ENCODE results near the gene SH2D4B. TPM values are rescaled to one million over a fixed set of nuclear protein-coding genes. Genes with fewer than 3 reads are reported as not detected.

The SH2D4B gene
- total and polyA plus RNA-seq, 2 donors (not counting 3 experiments of a cell fraction or from before 2014, with no cell fraction given): not detected

DNA sequence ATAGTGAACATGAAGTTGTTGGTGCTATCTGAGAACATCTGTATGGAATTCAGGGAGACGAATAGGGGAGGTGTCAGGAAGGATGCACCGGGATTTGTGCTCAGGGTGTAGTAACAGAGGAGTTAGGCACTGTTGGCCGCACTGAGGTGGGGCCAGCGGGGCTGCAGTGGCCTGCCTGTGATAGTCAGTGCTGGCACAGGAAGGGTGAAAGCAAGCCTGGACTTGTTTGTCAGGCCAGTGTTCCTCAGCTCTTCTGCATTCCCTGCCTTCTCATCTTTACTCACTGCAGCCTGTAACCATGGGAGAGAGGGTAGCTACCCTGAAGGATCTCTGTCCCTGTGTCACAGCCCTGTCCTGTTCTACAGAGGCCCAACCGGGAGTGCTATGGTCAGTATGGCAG, 81.3 kb downstream of the SH2D4B start:
- no TSS peak for BruUV-seq (replicated peaks)
- H3K9ac ChIP-seq (replicated peaks; ENCODE audit: extremely low read depth, insufficient read depth, low read length): no peak overlapping the region
- no peaks in the 10 kb centered on the region for H3K9me3 ChIP-seq (replicated peaks; ENCODE audit: control insufficient read depth, insufficient read depth, low read length)
- H3K4me1 ChIP-seq (ENCODE audit: control insufficient read depth, extremely low read depth, insufficient read depth, low read length): no peaks in the 10 kb centered on the region
- no peak overlapping the region for H2AFZ ChIP-seq (ENCODE audit: low read depth, low read length)
- no peaks in the 10 kb centered on the region for H3K9me1 ChIP-seq (replicated peaks; ENCODE audit: control insufficient read depth, extremely low read depth, insufficient read depth, low read length)
- H3K79me2 ChIP-seq (ENCODE audit: control insufficient read depth, insufficient read depth, low read length): no peaks in the 10 kb centered on the region
- DNase-seq (ENCODE audit: low read depth, low spot score): no peak
- H3K36me3 ChIP-seq (ENCODE audit: control insufficient read depth in 2 of 2, extremely low read depth in 1 of 2, insufficient read depth in 2 of 2, low read length in 2 of 2): no peaks in the 10 kb centered on the region
- no peaks in the 10 kb centered on the region for H3K27me3 ChIP-seq (ENCODE audit: control insufficient read depth in 2 of 2, insufficient read depth in 2 of 2, low read length in 2 of 2)
- dilution Hi-C loops (cut with MboI; ENCODE audit: extremely low pct_ligation_motif_present, low sequenced_read_pairs): no loop called here
- CTCF ChIA-PET: interaction anchor here (1.0 to 1.5 kb wide), 3 partner anchors 19 to 44 kb away, joined by 4 to 9 read pairs (median 6); no protein-coding TSS in a partner anchor
- TF ChIP-seq MYC (IDR thresholded peaks at IDR 0.05; ENCODE audit: low read depth, low read length) (no peak), POLR2AphosphoS5 (IDR thresholded peaks at IDR 0.05; ENCODE audit: insufficient read depth, low read depth, low read length) (no peak), EZH2 (IDR thresholded peaks at IDR 0.05; ENCODE audit: borderline replicate concordance, low read depth, low read length, severe bottlenecking) (no peak), GATA2 (IDR thresholded peaks at IDR 0.05; ENCODE audit: insufficient read depth, insufficient read length, low read depth, low read length) (no peak), JUN (IDR thresholded peaks at IDR 0.05; ENCODE audit: borderline replicate concordance, insufficient read depth, insufficient read length, low read depth) (no peak), POLR2A (IDR thresholded peaks at IDR 0.05; ENCODE audit: low read depth, low read length) (no peak), FOS (IDR thresholded peaks at IDR 0.05; ENCODE audit: borderline replicate concordance, insufficient read depth, low read length) (no peak)
- TF ChIP-seq, protein P1, sequence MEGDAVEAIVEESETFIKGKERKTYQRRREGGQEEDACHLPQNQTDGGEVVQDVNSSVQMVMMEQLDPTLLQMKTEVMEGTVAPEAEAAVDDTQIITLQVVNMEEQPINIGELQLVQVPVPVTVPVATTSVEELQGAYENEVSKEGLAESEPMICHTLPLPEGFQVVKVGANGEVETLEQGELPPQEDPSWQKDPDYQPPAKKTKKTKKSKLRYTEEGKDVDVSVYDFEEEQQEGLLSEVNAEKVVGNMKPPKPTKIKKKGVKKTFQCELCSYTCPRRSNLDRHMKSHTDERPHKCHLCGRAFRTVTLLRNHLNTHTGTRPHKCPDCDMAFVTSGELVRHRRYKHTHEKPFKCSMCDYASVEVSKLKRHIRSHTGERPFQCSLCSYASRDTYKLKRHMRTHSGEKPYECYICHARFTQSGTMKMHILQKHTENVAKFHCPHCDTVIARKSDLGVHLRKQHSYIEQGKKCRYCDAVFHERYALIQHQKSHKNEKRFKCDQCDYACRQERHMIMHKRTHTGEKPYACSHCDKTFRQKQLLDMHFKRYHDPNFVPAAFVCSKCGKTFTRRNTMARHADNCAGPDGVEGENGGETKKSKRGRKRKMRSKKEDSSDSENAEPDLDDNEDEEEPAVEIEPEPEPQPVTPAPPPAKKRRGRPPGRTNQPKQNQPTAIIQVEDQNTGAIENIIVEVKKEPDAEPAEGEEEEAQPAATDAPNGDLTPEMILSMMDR (IDR thresholded peaks at IDR 0.05; ENCODE audit: extremely low read depth in 1 of 2, insufficient read depth in 1 of 2, low read depth in 1 of 2, low read length in 2 of 2): no peak
- TF ChIP-seq, protein P2, sequence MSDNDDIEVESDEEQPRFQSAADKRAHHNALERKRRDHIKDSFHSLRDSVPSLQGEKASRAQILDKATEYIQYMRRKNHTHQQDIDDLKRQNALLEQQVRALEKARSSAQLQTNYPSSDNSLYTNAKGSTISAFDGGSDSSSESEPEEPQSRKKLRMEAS (IDR thresholded peaks at IDR 0.05; ENCODE audit: insufficient read depth, insufficient read length): no peak
- H3K27ac ChIP-seq (ENCODE audit: insufficient read depth, low read depth, low read length): no peak overlapping the region
- intact Hi-C loops (cut with micrococcal nuclease): no loop called here
- H3K4me2 ChIP-seq (ENCODE audit: insufficient read depth, low read length): no peak overlapping the region
- POLR2A ChIA-PET: no interaction called here
- H3K4me3 ChIP-seq (replicated peaks in 1 of 3; ENCODE audit: insufficient read depth in 1 of 3, low read depth in 1 of 3, low read length in 3 of 3): no peak overlapping the region
- no peak for FAIRE-seq
- H4K20me1 ChIP-seq (replicated peaks; ENCODE audit: control insufficient read depth, extremely low read depth, insufficient read depth, low read length): no peaks in the 10 kb centered on the region

Data from endothelial cell of umbilical vein (primary cell).